Measurements from ENCODE around the gene ITIH1. TPM values are rescaled to one million over a fixed set of nuclear protein-coding genes. Genes with fewer than 3 reads are reported as not detected.

The ITIH1 gene
- total RNA-seq, 4 donors from 2014 or later, result 0.34 to 1.5 TPM; not detected in 2

- TF ChIP-seq, protein P1, sequence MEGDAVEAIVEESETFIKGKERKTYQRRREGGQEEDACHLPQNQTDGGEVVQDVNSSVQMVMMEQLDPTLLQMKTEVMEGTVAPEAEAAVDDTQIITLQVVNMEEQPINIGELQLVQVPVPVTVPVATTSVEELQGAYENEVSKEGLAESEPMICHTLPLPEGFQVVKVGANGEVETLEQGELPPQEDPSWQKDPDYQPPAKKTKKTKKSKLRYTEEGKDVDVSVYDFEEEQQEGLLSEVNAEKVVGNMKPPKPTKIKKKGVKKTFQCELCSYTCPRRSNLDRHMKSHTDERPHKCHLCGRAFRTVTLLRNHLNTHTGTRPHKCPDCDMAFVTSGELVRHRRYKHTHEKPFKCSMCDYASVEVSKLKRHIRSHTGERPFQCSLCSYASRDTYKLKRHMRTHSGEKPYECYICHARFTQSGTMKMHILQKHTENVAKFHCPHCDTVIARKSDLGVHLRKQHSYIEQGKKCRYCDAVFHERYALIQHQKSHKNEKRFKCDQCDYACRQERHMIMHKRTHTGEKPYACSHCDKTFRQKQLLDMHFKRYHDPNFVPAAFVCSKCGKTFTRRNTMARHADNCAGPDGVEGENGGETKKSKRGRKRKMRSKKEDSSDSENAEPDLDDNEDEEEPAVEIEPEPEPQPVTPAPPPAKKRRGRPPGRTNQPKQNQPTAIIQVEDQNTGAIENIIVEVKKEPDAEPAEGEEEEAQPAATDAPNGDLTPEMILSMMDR (IDR thresholded peaks at IDR 0.05; ENCODE audit: low read depth), result no peak
Measured at GRCh38 chr3:52792961-52793695, 15.7 kb downstream of the ITIH1 start.

DNA sequence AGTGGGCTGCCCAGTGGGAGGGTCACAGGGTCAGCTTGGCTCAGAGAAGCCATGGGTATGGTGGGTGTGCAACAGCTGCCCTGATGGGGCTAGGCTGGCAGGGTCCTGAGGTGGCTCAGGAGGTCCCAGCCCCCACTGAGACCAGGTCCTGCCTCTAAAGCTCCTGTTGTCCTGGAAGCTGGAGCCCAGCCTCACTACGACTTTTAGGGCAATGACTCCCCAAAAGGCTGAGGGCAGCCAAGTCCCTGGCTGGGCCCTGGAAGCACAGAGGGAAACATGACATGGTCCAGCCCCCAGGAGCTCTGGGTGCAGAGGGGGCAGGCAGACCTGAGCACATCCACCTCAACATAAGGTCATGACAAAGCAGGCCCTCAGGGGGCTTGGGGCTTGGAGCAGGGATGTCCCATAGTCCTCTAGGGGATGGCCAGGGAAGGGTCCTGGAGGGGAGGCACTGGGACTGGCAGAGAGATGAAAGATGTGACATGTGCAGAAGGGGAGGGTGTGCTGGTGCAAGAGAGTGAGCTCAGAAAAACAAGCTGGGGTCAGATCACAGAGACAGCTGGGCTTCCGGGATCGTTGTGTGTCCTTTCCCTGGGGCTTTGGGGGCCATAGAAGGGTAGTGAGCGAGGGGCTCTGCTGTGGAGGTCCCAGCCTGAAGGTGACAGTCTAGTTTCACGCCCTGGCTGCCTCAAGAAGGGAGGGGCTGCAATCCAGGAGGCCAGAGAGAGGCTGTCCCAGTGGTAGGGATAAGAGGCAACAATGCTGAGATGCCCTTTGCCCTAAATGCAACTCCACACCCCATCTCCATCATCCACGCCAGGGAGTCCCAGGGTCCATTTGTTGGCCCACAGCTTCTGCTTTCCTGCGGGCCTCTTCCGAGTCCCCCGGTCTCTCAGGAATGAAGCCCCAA is 16.6 kb downstream of the ITIH1 start:
- TF ChIP-seq, protein P1 (IDR thresholded peaks at IDR 0.05; ENCODE audit: low read depth), result no peak

DNA sequence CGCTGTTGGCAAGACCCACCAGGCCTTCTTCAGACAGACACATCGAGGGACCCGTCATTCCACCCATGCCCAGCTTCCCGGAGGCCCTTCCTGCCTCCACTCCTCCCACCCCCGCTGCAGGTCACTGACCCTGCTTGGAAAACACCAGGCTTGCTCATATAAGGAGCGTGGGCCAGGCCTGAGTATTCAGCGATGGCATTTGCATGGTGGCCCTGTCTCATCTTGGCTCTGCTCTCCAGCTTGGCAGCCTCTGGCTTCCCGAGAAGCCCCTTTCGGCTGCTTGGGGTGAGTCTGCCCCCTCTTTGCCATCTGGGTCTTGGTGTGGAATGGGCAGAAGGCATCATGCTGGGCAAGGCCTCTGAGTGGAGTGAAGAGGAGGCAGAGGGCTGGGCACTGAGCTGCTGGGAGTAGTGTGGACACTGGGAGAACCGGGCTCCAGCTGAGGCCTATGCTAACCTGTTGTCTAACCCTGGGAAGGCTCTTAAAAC is 17.3 kb downstream of the ITIH1 start, which contains the start of gene ITIH3:
Gene ITIH3, plus strand, starts transcription at position 185 of the 488 bp plus-strand sequence. Its CDS starts 8 bp downstream, at position 193.
- TF ChIP-seq, protein P1 (IDR thresholded peaks at IDR 0.05; ENCODE audit: low read depth), result no peak

DNA sequence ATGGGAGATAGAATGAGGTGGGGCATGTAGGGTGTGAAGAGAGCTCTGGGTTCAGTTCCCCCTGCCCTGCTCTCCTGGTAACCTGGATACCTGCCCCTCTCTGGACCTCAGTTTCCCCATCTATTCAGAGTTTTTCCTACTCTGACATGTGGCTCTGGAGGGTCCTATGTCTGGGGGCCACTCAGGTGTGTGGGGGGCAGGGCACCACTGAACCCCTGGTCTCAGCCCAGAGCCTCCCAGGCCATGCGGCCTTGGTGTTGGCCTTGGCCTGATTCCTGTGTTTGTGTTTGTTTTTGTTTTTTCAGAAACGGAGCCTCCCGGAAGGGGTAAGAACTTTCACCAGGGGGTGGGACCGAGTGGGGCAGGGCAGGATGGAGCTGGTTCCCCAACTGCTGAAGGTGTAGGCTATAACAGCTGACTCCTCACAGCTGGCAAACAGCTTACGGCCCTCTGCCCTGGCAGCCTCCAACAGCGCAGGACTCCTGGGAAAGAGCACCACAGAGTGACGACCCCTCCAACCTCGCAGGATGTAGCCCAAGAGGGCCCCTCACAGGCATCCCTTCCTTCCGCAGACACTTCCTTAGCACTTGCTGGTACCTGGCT is 18.0 kb downstream of the ITIH1 start:
- TF ChIP-seq, protein P1 (IDR thresholded peaks at IDR 0.05; ENCODE audit: low read depth), result no peak

- TF ChIP-seq, protein P1 (IDR thresholded peaks at IDR 0.05; ENCODE audit: low read depth), result no peak
Measured at GRCh38 chr3:52796411-52796810, 19.0 kb downstream of the ITIH1 start.

DNA sequence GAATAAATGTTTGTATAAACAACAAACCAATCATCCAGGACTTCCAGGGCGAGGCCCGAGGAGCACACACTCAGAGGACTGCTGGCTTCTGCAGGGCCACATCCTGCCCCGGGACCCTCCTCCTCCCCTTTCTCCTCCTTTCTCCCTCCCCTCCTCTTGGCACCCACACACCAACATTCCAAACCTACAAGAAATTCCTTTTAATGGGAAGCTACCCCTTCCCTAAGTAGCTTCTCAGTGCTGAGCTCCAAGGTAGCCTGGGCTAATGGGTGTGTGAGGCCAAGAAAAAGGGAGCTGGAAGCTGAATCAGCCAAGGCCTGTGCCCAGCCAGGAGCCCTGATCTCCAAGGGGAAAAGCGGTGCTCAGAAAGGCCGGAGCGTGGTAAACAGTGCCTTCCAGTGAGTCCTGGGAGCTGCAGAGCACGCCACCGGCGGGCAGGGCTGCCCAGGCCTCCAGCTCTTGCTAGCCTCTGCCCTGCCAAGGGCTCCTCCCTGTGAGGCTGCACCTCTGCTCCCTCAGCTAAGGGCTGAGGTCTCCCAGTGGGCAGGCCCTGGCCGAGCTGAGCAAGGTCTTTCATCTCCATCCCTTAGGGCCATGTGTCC is 21.1 kb downstream of the ITIH1 start:
- TF ChIP-seq, protein P1 (IDR thresholded peaks at IDR 0.05; ENCODE audit: low read depth), result no peak

Measured in subcutaneous adipose tissue (tissue), 4 donors.